GM10248 (cell line): ENCODE measurements around the gene PARVA.

ENCODE experiments used
- CTCF ChIA-PET: fragments of 300-600 bp; sonication (Branson Sonifier 250); formaldehyde crosslinking; extraction: SDS; loops from one replicate; lab custom pipeline; 2021; ENCODE audit warnings: antibody characterized with exemption; lab: Yijun Ruan, JAX
- POLR2A ChIA-PET: fragments of 350-650 bp; sonication (Branson Sonifier 250); formaldehyde crosslinking; extraction: SDS; loops from one replicate; lab custom pipeline; 2020; ENCODE audit warnings: antibody characterized with exemption; lab: Yijun Ruan, JAX
- DNase-seq: peaks from one replicate; pipeline ENCODE4 v3.0.0; 2012; ENCODE audit errors: extremely low spot score
- CTCF ChIP-seq: IDR thresholded peaks from 2 replicates; pipeline ENCODE4 v1.5.1; 2012; ENCODE audit warnings: mild to moderate bottlenecking, low read depth; ENCODE audit errors: extremely low read depth, missing control alignments, control extremely low read depth

The PARVA gene

GRCh38 chr11:12375720-12376119, 1.7 kb upstream of the PARVA start:
- TF ChIP-seq CTCF = no peak
- POLR2A ChIA-PET = no interaction called here
- no peak for DNase-seq
- CTCF ChIA-PET = interaction anchor here (1.5 kb wide), 1 partner anchor 14 kb away, joined by 7 read pairs; no protein-coding TSS in a partner anchor

- POLR2A ChIA-PET = no interaction called here
- no peak for DNase-seq
- CTCF ChIA-PET = interaction anchor here (1.0 to 1.5 kb wide), 3 partner anchors 12 to 44 kb away, joined by 3 to 7 read pairs (median 3); no protein-coding TSS in a partner anchor
- TF ChIP-seq CTCF = no peak
These were observed 901 bp upstream of the PARVA start for GRCh38 chr11:12376259-12377081.

- DNase-seq = no peak
- POLR2A ChIA-PET = no interaction called here
These were observed 638 bp downstream of the PARVA start for GRCh38 chr11:12377824-12378593.

GRCh38 chr11:12380565-12381325, 3.4 kb downstream of the PARVA start:
- CTCF ChIA-PET = interaction anchor here (1.0 kb wide), 1 partner anchor 49 kb away, joined by 4 read pairs; no protein-coding TSS in a partner anchor
- POLR2A ChIA-PET = no interaction called here
- TF ChIP-seq CTCF = no peak
- DNase-seq = no peak

More at GRCh38 chr11:12377824-12378593, 638 bp downstream of the PARVA start:
- CTCF ChIA-PET = no interaction called here
- TF ChIP-seq CTCF = no peak

- DNase-seq = no peak
- ChIA-PET CTCF (no interaction called here), POLR2A (no interaction called here)
- TF ChIP-seq CTCF = no peak
These were observed 4.5 kb downstream of the PARVA start for GRCh38 chr11:12381875-12382274.

- no peak for TF ChIP-seq CTCF
- ChIA-PET POLR2A (no interaction called here), CTCF (interaction anchor here (2.1 kb wide), 1 partner anchor 11 kb away, joined by 5 read pairs; no protein-coding TSS in a partner anchor)
- DNase-seq = no peak
These were observed 5.1 kb downstream of the PARVA start for GRCh38 chr11:12382451-12382850.
